Hepatocyte (in vitro differentiated cells): ENCODE data around the gene FKRP. TPM values are rescaled to one million over a fixed set of nuclear protein-coding genes. Genes with fewer than 3 reads are reported as not detected.
A peak's percentile ranks its signal among the peaks of the same experiment; 100 is the strongest.

Experiments used
- DNase-seq: peaks from one replicate; pipeline ENCODE4 v3.0.0-alpha.2; 2016; ENCODE audit warnings: low spot score
- H2AFZ ChIP-seq: fragments of 200-600 bp; sonication (generic); 2 replicates; pipeline ENCODE4 v1.6.0; 2016; ENCODE audit warnings: antibody characterized with exemption, mild to moderate bottlenecking
- H3K27ac ChIP-seq: fragments of 200-600 bp; sonication (generic); 2 replicates; pipeline ENCODE4 v1.5.1; 2016; ENCODE audit warnings: mild to moderate bottlenecking
- H3K27me3 ChIP-seq: fragments of 200-600 bp; sonication (generic); 2 replicates; pipeline ENCODE4 v1.6.1; 2016
- H3K36me3 ChIP-seq: fragments of 200-600 bp; sonication (generic); replicated peaks from 2 replicates; pipeline ENCODE4 v1.5.1; 2016; ENCODE audit warnings: low read depth; ENCODE audit not compliant: insufficient read depth
- H3K4me1 ChIP-seq: fragments of 200-600 bp; sonication (generic); 2 replicates; pipeline ENCODE4 v1.5.1; 2016; ENCODE audit warnings: mild to moderate bottlenecking, moderate library complexity; ENCODE audit not compliant: insufficient read depth
- H3K4me2 ChIP-seq: fragments of 200-600 bp; sonication (generic); 2 replicates; pipeline ENCODE4 v1.6.0; 2016
- H3K4me3 ChIP-seq: fragments of 200-600 bp; sonication (generic); 2 replicates; pipeline ENCODE4 v1.5.1; 2016; ENCODE audit warnings: mild to moderate bottlenecking
- H3K79me2 ChIP-seq: fragments of 200-600 bp; sonication (generic); 2 replicates; pipeline ENCODE4 v1.6.0; 2017; ENCODE audit warnings: mild to moderate bottlenecking
- H3K9me2 ChIP-seq: fragments of 200-600 bp; sonication (generic); replicated peaks from 2 replicates; pipeline ENCODE4 v1.6.0; 2017; ENCODE audit warnings: mild to moderate bottlenecking; ENCODE audit not compliant: insufficient read depth
- H3K9me3 ChIP-seq: fragments of 200-600 bp; sonication (generic); 2 replicates; pipeline ENCODE4 v1.5.1; 2016; ENCODE audit warnings: low read depth, mild to moderate bottlenecking
- H4K20me1 ChIP-seq: fragments of 200-600 bp; sonication (generic); 2 replicates; pipeline ENCODE4 v1.6.0; 2016; ENCODE audit warnings: mild to moderate bottlenecking; ENCODE audit not compliant: insufficient read depth, poor library complexity, severe bottlenecking
- EZH2 ChIP-seq: fragments of 200-600 bp; sonication (generic); IDR thresholded peaks from 2 replicates; pipeline ENCODE4 v1.6.1; 2016; ENCODE audit warnings: antibody characterized with exemption, mild to moderate bottlenecking, borderline replicate concordance
- EZH2phosphoT487 ChIP-seq: fragments of 200-600 bp; sonication (generic); IDR thresholded peaks from one replicate; pipeline ENCODE4 v1.6.1; 2018; ENCODE audit warnings: antibody characterized with exemption, mild to moderate bottlenecking, low read depth, moderate library complexity; ENCODE audit not compliant: unreplicated experiment, severe bottlenecking
- WGBS: methylation state at CpG from one replicate; pipeline ENCODE4 v1.1.6; 2016; ENCODE audit warnings: low lambda C conversion rate; ENCODE audit errors: missing lambda C conversion rate; 5-methylcytosine and 5-hydroxymethylcytosine counted together
- polyA plus RNA-seq: library from polyadenylated mRNA; unstranded; fragments of >200 nt; fragmentation: Nextera tagmentation; extraction: Ambion mirVana; gene quantifications from 2 replicates; pipeline ENCODE4 v1.2.1, GENCODE V29; 2016
- total RNA-seq: library from RNA; depleted of rRNA; stranded (reverse); fragments of >200 nt; gene quantifications from 2 replicates; pipeline ENCODE4 v1.2.3, GENCODE V29; 2014
- TF ChIP-seq, protein P1 (sequence below): fragments of 200-600 bp; sonication (generic); IDR thresholded peaks from 2 replicates; pipeline ENCODE4 v1.5.1; 2016; ENCODE audit warnings: antibody characterized with exemption, mild to moderate bottlenecking; ENCODE audit not compliant: poor library complexity

FKRP gene
- total and polyA plus RNA-seq, 2 experiments from 2014 or later, result 18.7 to 23.6 TPM

GRCh38 chr19:46721269-46722003 lies 24.4 kb upstream of the FKRP start:
- peaks cover 7% of the 10 kb centered on the region for H3K4me1 ChIP-seq
- H4K20me1 ChIP-seq, result no peaks in the 10 kb centered on the region
- no peak overlapping the region for H3K4me2 ChIP-seq
- no peak overlapping the region for H3K4me3 ChIP-seq
- TF ChIP-seq, protein P1, sequence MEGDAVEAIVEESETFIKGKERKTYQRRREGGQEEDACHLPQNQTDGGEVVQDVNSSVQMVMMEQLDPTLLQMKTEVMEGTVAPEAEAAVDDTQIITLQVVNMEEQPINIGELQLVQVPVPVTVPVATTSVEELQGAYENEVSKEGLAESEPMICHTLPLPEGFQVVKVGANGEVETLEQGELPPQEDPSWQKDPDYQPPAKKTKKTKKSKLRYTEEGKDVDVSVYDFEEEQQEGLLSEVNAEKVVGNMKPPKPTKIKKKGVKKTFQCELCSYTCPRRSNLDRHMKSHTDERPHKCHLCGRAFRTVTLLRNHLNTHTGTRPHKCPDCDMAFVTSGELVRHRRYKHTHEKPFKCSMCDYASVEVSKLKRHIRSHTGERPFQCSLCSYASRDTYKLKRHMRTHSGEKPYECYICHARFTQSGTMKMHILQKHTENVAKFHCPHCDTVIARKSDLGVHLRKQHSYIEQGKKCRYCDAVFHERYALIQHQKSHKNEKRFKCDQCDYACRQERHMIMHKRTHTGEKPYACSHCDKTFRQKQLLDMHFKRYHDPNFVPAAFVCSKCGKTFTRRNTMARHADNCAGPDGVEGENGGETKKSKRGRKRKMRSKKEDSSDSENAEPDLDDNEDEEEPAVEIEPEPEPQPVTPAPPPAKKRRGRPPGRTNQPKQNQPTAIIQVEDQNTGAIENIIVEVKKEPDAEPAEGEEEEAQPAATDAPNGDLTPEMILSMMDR, result peak; percentile 4
- TF ChIP-seq EZH2phosphoT487, result no peak
- no peaks in the 10 kb centered on the region for H3K27me3 ChIP-seq
- H3K36me3 ChIP-seq, result no peaks in the 10 kb centered on the region
- H3K79me2 ChIP-seq, result peaks cover 6% of the 10 kb centered on the region
- no peak for DNase-seq
- H3K27ac ChIP-seq, result no peak overlapping the region
- no peak overlapping the region for H2AFZ ChIP-seq
- 82% methylated on average over 15 of the region's 16 CpGs for WGBS
- no peaks in the 10 kb centered on the region for H3K9me3 ChIP-seq
- H3K9me2 ChIP-seq, result no peaks in the 10 kb centered on the region

- WGBS, result 92% methylated on average over 17 of the region's 17 CpGs
- no peaks in the 10 kb centered on the region for H3K9me3 ChIP-seq
- peaks cover 2% of the 10 kb centered on the region for H3K79me2 ChIP-seq
- no peak overlapping the region for H3K27ac ChIP-seq
- H4K20me1 ChIP-seq, result no peaks in the 10 kb centered on the region
- no peak overlapping the region for H3K4me2 ChIP-seq
- no peaks in the 10 kb centered on the region for H3K9me2 ChIP-seq
- H2AFZ ChIP-seq, result no peak overlapping the region
- no peak for DNase-seq
- H3K4me3 ChIP-seq, result no peak overlapping the region
- peaks cover 7% of the 10 kb centered on the region for H3K4me1 ChIP-seq
- no peak for TF ChIP-seq EZH2
- no peaks in the 10 kb centered on the region for H3K36me3 ChIP-seq
- no peaks in the 10 kb centered on the region for H3K27me3 ChIP-seq
These were observed 23.9 kb upstream of the FKRP start for GRCh38 chr19:46722004-46722380.

DNA sequence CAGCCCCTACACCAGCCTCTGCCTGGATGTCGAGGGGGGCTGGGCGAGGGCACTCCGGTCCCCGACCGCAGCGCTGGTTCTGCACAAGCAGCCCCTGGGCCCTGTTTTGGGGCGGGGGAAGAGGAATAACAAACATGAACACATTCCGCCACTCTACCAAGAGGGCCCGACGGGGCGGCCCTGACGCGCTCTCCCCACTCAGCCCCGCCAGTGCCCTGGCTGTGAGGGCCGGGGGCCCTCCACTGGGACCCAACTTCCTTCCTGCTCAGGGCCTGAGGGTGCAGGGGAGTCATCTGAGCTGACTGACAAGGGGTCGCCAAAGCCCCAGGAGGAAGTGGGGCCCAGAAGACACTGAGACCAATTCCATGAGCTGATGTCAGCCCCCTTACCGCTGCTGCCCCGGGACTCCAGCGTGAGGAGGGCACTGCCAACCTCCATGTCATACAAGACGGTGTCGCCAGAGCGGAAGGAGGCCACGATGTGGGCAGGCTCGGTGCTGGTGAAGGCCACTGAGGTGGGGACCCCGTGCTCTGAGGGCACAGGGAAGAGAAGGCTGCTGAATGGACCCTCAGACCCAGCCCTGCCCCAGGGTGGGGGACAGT lies 23.3 kb upstream of the FKRP start:
- 94% methylated on average over 24 of the region's 25 CpGs for WGBS
- no peaks in the 10 kb centered on the region for H3K36me3 ChIP-seq

DNA sequence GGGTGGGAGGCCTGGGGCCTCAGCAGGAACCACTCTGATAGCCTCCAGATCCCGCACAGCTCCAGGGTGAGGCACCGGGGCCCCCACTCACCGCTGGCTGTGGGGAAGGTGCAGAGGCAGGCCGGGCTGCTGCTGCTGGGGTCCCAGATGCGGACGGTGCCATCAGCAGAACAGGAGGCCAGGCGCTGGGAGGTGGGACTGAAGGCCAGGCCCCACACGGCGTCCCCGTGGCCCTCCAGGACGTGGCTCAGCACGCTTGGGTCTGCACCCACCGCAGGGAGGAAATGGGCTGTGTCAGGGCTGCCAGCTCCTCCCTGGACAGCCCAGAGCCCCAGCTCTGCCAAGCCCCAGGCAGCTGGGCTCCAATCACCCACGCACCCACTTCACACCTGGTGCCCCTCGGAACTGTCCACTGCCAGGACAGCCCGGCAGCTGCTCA lies 22.8 kb upstream of the FKRP start:
- 96% methylated on average over 15 of the region's 16 CpGs for WGBS
- DNase-seq, result no peak
- no peak overlapping the region for H3K27ac ChIP-seq
- H3K79me2 ChIP-seq, result peaks cover 2% of the 10 kb centered on the region
- no peaks in the 10 kb centered on the region for H3K4me1 ChIP-seq
- H3K27me3 ChIP-seq, result no peaks in the 10 kb centered on the region
- no peaks in the 10 kb centered on the region for H3K9me2 ChIP-seq
- no peak overlapping the region for H2AFZ ChIP-seq
- H3K9me3 ChIP-seq, result no peaks in the 10 kb centered on the region
- TF ChIP-seq, protein P1, result no peak
- TF ChIP-seq EZH2phosphoT487 (no peak), EZH2 (no peak)
- no peak overlapping the region for H3K4me3 ChIP-seq
- H3K4me2 ChIP-seq, result no peak overlapping the region
- peaks cover under 1% of the 10 kb centered on the region for H4K20me1 ChIP-seq
- H3K36me3 ChIP-seq, result no peaks in the 10 kb centered on the region

More for the DNA sequence above, 23.3 kb upstream of the FKRP start:
- no peaks in the 10 kb centered on the region for H3K27me3 ChIP-seq
- no peaks in the 10 kb centered on the region for H3K9me2 ChIP-seq
- H4K20me1 ChIP-seq, result no peaks in the 10 kb centered on the region
- TF ChIP-seq EZH2phosphoT487 (no peak), EZH2 (no peak)
- TF ChIP-seq, protein P1, result no peak
- no peak overlapping the region for H3K4me3 ChIP-seq
- DNase-seq, result no peak
- H3K9me3 ChIP-seq, result no peaks in the 10 kb centered on the region
- H3K27ac ChIP-seq, result no peak overlapping the region
- no peaks in the 10 kb centered on the region for H3K79me2 ChIP-seq
- peaks cover 5% of the 10 kb centered on the region for H3K4me1 ChIP-seq
- no peak overlapping the region for H3K4me2 ChIP-seq
- H2AFZ ChIP-seq, result no peak overlapping the region
